Transverse colon (tissue), 4 donors: ENCODE results near the gene CDC42BPG.

ENCODE experiments used
- EP300 ChIP-seq: sonication (generic); formaldehyde crosslinking; IDR thresholded peaks from one replicate; pipeline ENCODE4 v1.6.1; 2017; ENCODE audit warnings: antibody characterized with exemption, low read depth
- POLR2AphosphoS5 ChIP-seq, 3 donors: sonication (generic); formaldehyde crosslinking; IDR thresholded peaks; one replicate each; pipeline ENCODE4 v1.6.1; 2016; ENCODE audit warnings: antibody characterized with exemption in 3 of 3
- TF ChIP-seq, protein P1 (sequence below), 5 experiments: fragments of 200-600 bp in 3 of 5; fragments of 450-650 bp in 2 of 5; sonication (generic) in 3 of 5; IDR thresholded peaks; 1 replicate in 2 of 5; 2 replicates in 3 of 5; pipeline ENCODE4 v1.5.1; 2016 to 2017; ENCODE audit warnings: antibody characterized with exemption in 5 of 5, inconsistent platforms in 3 of 5, mild to moderate bottlenecking in 2 of 5, moderate library complexity in 1 of 5

DNA sequence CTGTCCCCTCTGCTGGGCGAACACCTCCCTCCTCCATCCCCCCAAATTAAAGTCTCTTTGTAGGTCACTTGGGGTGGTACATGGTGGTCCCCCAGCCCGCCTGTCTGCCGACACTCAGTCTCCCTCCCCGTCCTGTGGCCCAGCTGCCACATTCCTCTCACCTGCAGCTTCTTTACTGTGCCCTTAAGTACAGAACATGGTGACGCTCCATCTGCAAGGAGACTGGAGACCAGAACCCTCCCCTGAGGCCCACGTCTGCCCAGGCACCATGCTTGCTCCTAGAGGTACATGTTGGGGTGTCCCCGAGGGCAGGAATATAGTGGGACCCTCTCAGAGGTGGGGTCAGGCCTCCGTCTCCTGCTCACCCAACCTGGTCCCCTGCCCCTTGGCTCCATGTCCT is 39.6 kb upstream of the CDC42BPG start:
- TF ChIP-seq, protein P1, sequence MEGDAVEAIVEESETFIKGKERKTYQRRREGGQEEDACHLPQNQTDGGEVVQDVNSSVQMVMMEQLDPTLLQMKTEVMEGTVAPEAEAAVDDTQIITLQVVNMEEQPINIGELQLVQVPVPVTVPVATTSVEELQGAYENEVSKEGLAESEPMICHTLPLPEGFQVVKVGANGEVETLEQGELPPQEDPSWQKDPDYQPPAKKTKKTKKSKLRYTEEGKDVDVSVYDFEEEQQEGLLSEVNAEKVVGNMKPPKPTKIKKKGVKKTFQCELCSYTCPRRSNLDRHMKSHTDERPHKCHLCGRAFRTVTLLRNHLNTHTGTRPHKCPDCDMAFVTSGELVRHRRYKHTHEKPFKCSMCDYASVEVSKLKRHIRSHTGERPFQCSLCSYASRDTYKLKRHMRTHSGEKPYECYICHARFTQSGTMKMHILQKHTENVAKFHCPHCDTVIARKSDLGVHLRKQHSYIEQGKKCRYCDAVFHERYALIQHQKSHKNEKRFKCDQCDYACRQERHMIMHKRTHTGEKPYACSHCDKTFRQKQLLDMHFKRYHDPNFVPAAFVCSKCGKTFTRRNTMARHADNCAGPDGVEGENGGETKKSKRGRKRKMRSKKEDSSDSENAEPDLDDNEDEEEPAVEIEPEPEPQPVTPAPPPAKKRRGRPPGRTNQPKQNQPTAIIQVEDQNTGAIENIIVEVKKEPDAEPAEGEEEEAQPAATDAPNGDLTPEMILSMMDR (IDR thresholded peaks at IDR 0.05), result no peak
- no peak for TF ChIP-seq EP300
- TF ChIP-seq POLR2AphosphoS5 (IDR thresholded peaks at IDR 0.05), result no peak
